Dendritic cell treated with granulocyte-macrophage colony-stimulating factor and Interleukin-4, amounts not matched to agents 40 ng/mL and 50 ng/mL, for 4 days (primary cell): ENCODE measurements around the gene AKT2.
"Not testable (repeated sequence)": the region's sequence is repeated elsewhere in the genome, so short reads cannot be mapped to it uniquely, and the experiment has no call there.

ENCODE experiments used
- H3K27ac Mint-ChIP-seq: one replicate; pipeline ENCODE4 v1.8.0; 2022; ENCODE audit warnings: mild to moderate bottlenecking, mixed read lengths
- H3K27me3 Mint-ChIP-seq: one replicate; pipeline ENCODE4 v1.8.0; 2022; ENCODE audit warnings: mild to moderate bottlenecking, mixed read lengths
- H3K36me3 Mint-ChIP-seq: one replicate; pipeline ENCODE4 v1.8.0; 2022; ENCODE audit warnings: low read depth, mixed read lengths
- H3K4me1 Mint-ChIP-seq: one replicate; pipeline ENCODE4 v1.8.0; 2022; ENCODE audit warnings: low read depth, mixed read lengths
- H3K4me3 Mint-ChIP-seq: one replicate; pipeline ENCODE4 v1.8.0; 2022; ENCODE audit warnings: mild to moderate bottlenecking, moderate library complexity, mixed read lengths
- H3K9me3 Mint-ChIP-seq: one replicate; pipeline ENCODE4 v1.8.0; 2022; ENCODE audit warnings: mixed read lengths
- intact Hi-C: fragments of 100-400 bp; cut with micrococcal nuclease; formaldehyde crosslinking; loops from one replicate; pipeline ENCODE4 v1.15.0; 2022

Gene AKT2

GRCh38 chr19:40284501-40285352, at the start of gene AKT2:
AKT2 (minus strand) TSS chr19:40285345; CDS start chr19:40265267, 20,078 bp downstream.
- H3K9me3 Mint-ChIP-seq, result no peaks in the 10 kb centered on the region
- peaks cover 14% of the 10 kb centered on the region for H3K36me3 Mint-ChIP-seq
- H3K4me3 Mint-ChIP-seq, result peak within 1 kb of the TSS; percentile 84
- no peaks in the 10 kb centered on the region for H3K27me3 Mint-ChIP-seq
- peaks cover 43% of the 10 kb centered on the region for H3K4me1 Mint-ChIP-seq
- intact Hi-C loops, result no loop called here
- H3K27ac Mint-ChIP-seq, result peak within 1 kb of the TSS; percentile 99

GRCh38 chr19:40333083-40333482, 47.9 kb upstream of the AKT2 start:
- H3K9me3 Mint-ChIP-seq, H3K27ac Mint-ChIP-seq, H3K4me3 Mint-ChIP-seq, H3K4me1 Mint-ChIP-seq, intact Hi-C loops, H3K27me3 Mint-ChIP-seq: not testable (repeated sequence)
- H3K36me3 Mint-ChIP-seq, result peaks cover 84% of the 10 kb centered on the region

- Mint-ChIP-seq H3K27me3 (no peaks in the 10 kb centered on the region), H3K4me3 (no peak overlapping the region), H3K9me3 (no peaks in the 10 kb centered on the region), H3K27ac (no peak overlapping the region), H3K36me3 (peaks cover 88% of the 10 kb centered on the region), H3K4me1 (no peaks in the 10 kb centered on the region)
- intact Hi-C loops, result no loop called here
These were observed 47.5 kb upstream of the AKT2 start for GRCh38 chr19:40332669-40333068.

- H3K27me3 Mint-ChIP-seq, result no peaks in the 10 kb centered on the region
- no peak overlapping the region for H3K27ac Mint-ChIP-seq
- H3K4me1 Mint-ChIP-seq, result no peaks in the 10 kb centered on the region
- peaks cover 99% of the 10 kb centered on the region for H3K36me3 Mint-ChIP-seq
- no peaks in the 10 kb centered on the region for H3K9me3 Mint-ChIP-seq
- intact Hi-C loops, result no loop called here
- H3K4me3 Mint-ChIP-seq, result no peak overlapping the region
These were observed 45.9 kb upstream of the AKT2 start for GRCh38 chr19:40331052-40331451.

GRCh38 chr19:40326201-40326600, 41.1 kb upstream of the AKT2 start:
- Mint-ChIP-seq H3K9me3 (no peaks in the 10 kb centered on the region), H3K4me1 (no peaks in the 10 kb centered on the region), H3K27ac (no peak overlapping the region), H3K36me3 (peaks cover 99% of the 10 kb centered on the region), H3K27me3 (no peaks in the 10 kb centered on the region), H3K4me3 (no peak overlapping the region)
- intact Hi-C loops, result no loop called here

GRCh38 chr19:40323705-40324104, 38.6 kb upstream of the AKT2 start:
- intact Hi-C loops, result no loop called here
- H3K36me3 Mint-ChIP-seq, result peaks cover 99% of the 10 kb centered on the region
- H3K27me3 Mint-ChIP-seq, result no peaks in the 10 kb centered on the region
- H3K4me1 Mint-ChIP-seq, result no peaks in the 10 kb centered on the region
- H3K27ac Mint-ChIP-seq, result no peak overlapping the region
- H3K4me3 Mint-ChIP-seq, result no peak overlapping the region
- H3K9me3 Mint-ChIP-seq, result no peaks in the 10 kb centered on the region

- H3K4me1 Mint-ChIP-seq, result no peaks in the 10 kb centered on the region
- H3K27ac Mint-ChIP-seq, result no peak overlapping the region
- no peaks in the 10 kb centered on the region for H3K27me3 Mint-ChIP-seq
- H3K36me3 Mint-ChIP-seq, result peaks cover 97% of the 10 kb centered on the region
- H3K9me3 Mint-ChIP-seq, result no peaks in the 10 kb centered on the region
- no peak overlapping the region for H3K4me3 Mint-ChIP-seq
- intact Hi-C loops, result no loop called here
These were observed 37.9 kb upstream of the AKT2 start for GRCh38 chr19:40322951-40323615.

GRCh38 chr19:40322271-40322610, 37.1 kb upstream of the AKT2 start:
- Mint-ChIP-seq H3K36me3 (peaks cover 96% of the 10 kb centered on the region), H3K4me1 (no peaks in the 10 kb centered on the region), H3K4me3 (no peak overlapping the region), H3K27me3 (no peaks in the 10 kb centered on the region), H3K9me3 (no peaks in the 10 kb centered on the region), H3K27ac (no peak overlapping the region)
- intact Hi-C loops, result no loop called here

GRCh38 chr19:40321566-40322270, 36.6 kb upstream of the AKT2 start:
- intact Hi-C loops, result no loop called here
- Mint-ChIP-seq H3K36me3 (peaks cover 94% of the 10 kb centered on the region), H3K9me3 (no peaks in the 10 kb centered on the region), H3K4me3 (no peak overlapping the region), H3K27me3 (no peaks in the 10 kb centered on the region), H3K27ac (no peak overlapping the region), H3K4me1 (no peaks in the 10 kb centered on the region)

GRCh38 chr19:40321076-40321475, 35.9 kb upstream of the AKT2 start:
- Mint-ChIP-seq H3K36me3 (peaks cover 94% of the 10 kb centered on the region), H3K27me3 (no peaks in the 10 kb centered on the region), H3K4me1 (no peaks in the 10 kb centered on the region), H3K27ac (no peak overlapping the region), H3K9me3 (no peaks in the 10 kb centered on the region), H3K4me3 (no peak overlapping the region)
- intact Hi-C loops, result no loop called here

- intact Hi-C loops, result no loop called here
- H3K27ac Mint-ChIP-seq, result no peak overlapping the region
- H3K27me3 Mint-ChIP-seq, result no peaks in the 10 kb centered on the region
These were observed 35.4 kb upstream of the AKT2 start for GRCh38 chr19:40320558-40320935.

GRCh38 chr19:40317338-40317737, 32.2 kb upstream of the AKT2 start:
- peaks cover 59% of the 10 kb centered on the region for H3K36me3 Mint-ChIP-seq
- intact Hi-C loops, result no loop called here
- H3K27ac Mint-ChIP-seq, result no peak overlapping the region
- no peaks in the 10 kb centered on the region for H3K9me3 Mint-ChIP-seq
- H3K4me3 Mint-ChIP-seq, result no peak overlapping the region
- H3K4me1 Mint-ChIP-seq, result peaks cover 9% of the 10 kb centered on the region
- no peaks in the 10 kb centered on the region for H3K27me3 Mint-ChIP-seq

More at GRCh38 chr19:40320558-40320935, 35.4 kb upstream of the AKT2 start:
- no peaks in the 10 kb centered on the region for H3K4me1 Mint-ChIP-seq
- no peak overlapping the region for H3K4me3 Mint-ChIP-seq
- peaks cover 91% of the 10 kb centered on the region for H3K36me3 Mint-ChIP-seq
- H3K9me3 Mint-ChIP-seq, result no peaks in the 10 kb centered on the region

- H3K36me3 Mint-ChIP-seq, result peaks cover 45% of the 10 kb centered on the region
These were observed 30.8 kb upstream of the AKT2 start for GRCh38 chr19:40315812-40316470.

GRCh38 chr19:40314656-40315055, 29.5 kb upstream of the AKT2 start:
- Mint-ChIP-seq H3K4me3 (no peak overlapping the region), H3K27ac (no peak overlapping the region), H3K36me3 (peaks cover 33% of the 10 kb centered on the region), H3K9me3 (no peaks in the 10 kb centered on the region), H3K27me3 (no peaks in the 10 kb centered on the region), H3K4me1 (peaks cover 17% of the 10 kb centered on the region)
- intact Hi-C loops, result no loop called here

More at GRCh38 chr19:40315812-40316470, 30.8 kb upstream of the AKT2 start:
- H3K27me3 Mint-ChIP-seq, result no peaks in the 10 kb centered on the region
- no peak overlapping the region for H3K4me3 Mint-ChIP-seq
- peaks cover 17% of the 10 kb centered on the region for H3K4me1 Mint-ChIP-seq
- H3K9me3 Mint-ChIP-seq, result no peaks in the 10 kb centered on the region
- intact Hi-C loops, result no loop called here
- H3K27ac Mint-ChIP-seq, result no peak overlapping the region
